Activated CD4-positive, alpha-beta memory T cell treated with anti-CD3 and anti-CD28 coated beads, Interleukin-2, amount 10 ng/mL, durations not matched to agents 7 days and 5 days (primary cell): ENCODE results near the gene ACAD11. TPM values are rescaled to one million over a fixed set of nuclear protein-coding genes. Genes with fewer than 3 reads are reported as not detected.
"Not testable (repeated sequence)": the region's sequence is repeated elsewhere in the genome, so short reads cannot be mapped to it uniquely, and the experiment has no call there.

Source experiments
- CTCF ChIA-PET: fragments of 350-600 bp; sonication (Branson Sonifier 250); formaldehyde crosslinking; loops from one replicate; lab custom pipeline; 2021; ENCODE audit warnings: antibody characterized with exemption, inconsistent platforms; lab: Charles Lee
- POLR2A ChIA-PET: fragments of 350-600 bp; sonication (Branson Sonifier 250); formaldehyde crosslinking; loops from one replicate; lab custom pipeline; 2021; ENCODE audit warnings: antibody characterized with exemption; lab: Charles Lee
- DNase-seq: peaks from one replicate; pipeline ENCODE4 v3.0.0-alpha.2; 2020
- H3K27ac Mint-ChIP-seq: one replicate; pipeline ENCODE4 v1.8.0; 2021; ENCODE audit warnings: mild to moderate bottlenecking, mixed read lengths
- H3K27me3 Mint-ChIP-seq: one replicate; pipeline ENCODE4 v1.8.0; 2021; ENCODE audit warnings: mixed read lengths
- H3K36me3 Mint-ChIP-seq: one replicate; pipeline ENCODE4 v1.8.0; 2021; ENCODE audit warnings: low read depth, mixed read lengths
- H3K4me1 Mint-ChIP-seq: one replicate; pipeline ENCODE4 v1.8.0; 2021; ENCODE audit warnings: mixed read lengths
- H3K4me3 Mint-ChIP-seq: one replicate; pipeline ENCODE4 v1.8.0; 2021; ENCODE audit warnings: mild to moderate bottlenecking, mixed read lengths
- H3K9me3 Mint-ChIP-seq: one replicate; pipeline ENCODE4 v1.8.0; 2021; ENCODE audit warnings: mixed read lengths
- total RNA-seq, 2 experiments: library from RNA; stranded (reverse); gene quantifications; one replicate each; pipeline ENCODE4 v1.2.3, GENCODE V29; 2021

Gene ACAD11
- total RNA-seq, 2 experiments from 2014 or later: 9.0 to 13.0 TPM

- no peak overlapping the region for H3K4me3 Mint-ChIP-seq
- peaks cover 20% of the 10 kb centered on the region for H3K36me3 Mint-ChIP-seq
- H3K27me3 Mint-ChIP-seq: no peaks in the 10 kb centered on the region
- H3K4me1 Mint-ChIP-seq: no peaks in the 10 kb centered on the region
- H3K9me3 Mint-ChIP-seq: no peaks in the 10 kb centered on the region
- CTCF ChIA-PET: interaction anchor here (0.9 kb wide), 1 partner anchor 20 kb away, joined by 4 read pairs; no protein-coding TSS in a partner anchor
- POLR2A ChIA-PET: no interaction called here
- no peak for DNase-seq
- no peak overlapping the region for H3K27ac Mint-ChIP-seq
Observed at GRCh38 chr3:132622761-132623160, 36.8 kb downstream of the ACAD11 start.

- peaks cover 21% of the 10 kb centered on the region for H3K36me3 Mint-ChIP-seq
Observed at GRCh38 chr3:132622148-132622547, 37.5 kb downstream of the ACAD11 start.

GRCh38 chr3:132616780-132617179 lies 42.8 kb downstream of the ACAD11 start:
- H3K4me1 Mint-ChIP-seq: peaks cover 1% of the 10 kb centered on the region
- POLR2A ChIA-PET: no interaction called here
- DNase-seq: no peak
- no peak overlapping the region for H3K27ac Mint-ChIP-seq
- H3K27me3 Mint-ChIP-seq: no peaks in the 10 kb centered on the region
- H3K4me3 Mint-ChIP-seq: no peak overlapping the region
- CTCF ChIA-PET: no interaction called here
- H3K36me3 Mint-ChIP-seq: peaks cover 28% of the 10 kb centered on the region
- peaks cover 3% of the 10 kb centered on the region for H3K9me3 Mint-ChIP-seq

More at GRCh38 chr3:132622148-132622547, 37.5 kb downstream of the ACAD11 start:
- Mint-ChIP-seq H3K27me3 (no peaks in the 10 kb centered on the region), H3K4me1 (no peaks in the 10 kb centered on the region), H3K27ac (no peak overlapping the region), H3K4me3 (no peak overlapping the region), H3K9me3 (no peaks in the 10 kb centered on the region)
- CTCF ChIA-PET: no interaction called here
- POLR2A ChIA-PET: no interaction called here
- DNase-seq: no peak

GRCh38 chr3:132615881-132616280 lies 43.7 kb downstream of the ACAD11 start:
- ChIA-PET POLR2A (no interaction called here), CTCF (no interaction called here)
- H3K36me3 Mint-ChIP-seq: peaks cover 29% of the 10 kb centered on the region
- H3K4me1 Mint-ChIP-seq: peaks cover 1% of the 10 kb centered on the region
- H3K9me3 Mint-ChIP-seq: peaks cover 5% of the 10 kb centered on the region
- no peak overlapping the region for H3K4me3 Mint-ChIP-seq
- no peaks in the 10 kb centered on the region for H3K27me3 Mint-ChIP-seq
- no peak for DNase-seq
- H3K27ac Mint-ChIP-seq: no peak overlapping the region

- H3K27ac Mint-ChIP-seq, H3K4me3 Mint-ChIP-seq, DNase-seq, CTCF ChIA-PET, H3K4me1 Mint-ChIP-seq, H3K27me3 Mint-ChIP-seq, H3K9me3 Mint-ChIP-seq, POLR2A ChIA-PET: not testable (repeated sequence)
- H3K36me3 Mint-ChIP-seq: peaks cover 25% of the 10 kb centered on the region
Observed at GRCh38 chr3:132615301-132615700, 44.3 kb downstream of the ACAD11 start.

GRCh38 chr3:132606620-132607019 lies 53.0 kb downstream of the ACAD11 start:
- H3K27me3 Mint-ChIP-seq, H3K4me3 Mint-ChIP-seq, H3K27ac Mint-ChIP-seq, H3K9me3 Mint-ChIP-seq, DNase-seq, CTCF ChIA-PET, POLR2A ChIA-PET, H3K4me1 Mint-ChIP-seq: not testable (repeated sequence)
- H3K36me3 Mint-ChIP-seq: peaks cover 25% of the 10 kb centered on the region

- H3K4me3 Mint-ChIP-seq: no peak overlapping the region
- CTCF ChIA-PET: no interaction called here
- H3K9me3 Mint-ChIP-seq: peaks cover 4% of the 10 kb centered on the region
- H3K36me3 Mint-ChIP-seq: peaks cover 22% of the 10 kb centered on the region
- POLR2A ChIA-PET: no interaction called here
- DNase-seq: no peak
- no peak overlapping the region for H3K27ac Mint-ChIP-seq
- no peaks in the 10 kb centered on the region for H3K4me1 Mint-ChIP-seq
- H3K27me3 Mint-ChIP-seq: no peaks in the 10 kb centered on the region
Observed at GRCh38 chr3:132606085-132606484, 53.5 kb downstream of the ACAD11 start.

GRCh38 chr3:132605374-132605792 lies 54.2 kb downstream of the ACAD11 start:
- CTCF ChIA-PET: no interaction called here
- Mint-ChIP-seq H3K36me3 (peaks cover 21% of the 10 kb centered on the region), H3K27ac (no peak overlapping the region), H3K27me3 (no peaks in the 10 kb centered on the region), H3K4me3 (no peak overlapping the region), H3K9me3 (peaks cover 3% of the 10 kb centered on the region), H3K4me1 (no peaks in the 10 kb centered on the region)
- POLR2A ChIA-PET: no interaction called here
- no peak for DNase-seq

GRCh38 chr3:132600614-132601013 lies 59.0 kb downstream of the ACAD11 start:
- DNase-seq, H3K27ac Mint-ChIP-seq, CTCF ChIA-PET, POLR2A ChIA-PET, H3K9me3 Mint-ChIP-seq, H3K27me3 Mint-ChIP-seq, H3K4me3 Mint-ChIP-seq, H3K4me1 Mint-ChIP-seq: not testable (repeated sequence)
- H3K36me3 Mint-ChIP-seq: peaks cover 12% of the 10 kb centered on the region

GRCh38 chr3:132598181-132598580 lies 61.4 kb downstream of the ACAD11 start:
- Mint-ChIP-seq H3K9me3 (no peaks in the 10 kb centered on the region), H3K27ac (no peak overlapping the region), H3K4me3 (no peak overlapping the region), H3K27me3 (no peaks in the 10 kb centered on the region), H3K36me3 (peaks cover 15% of the 10 kb centered on the region), H3K4me1 (no peaks in the 10 kb centered on the region)
- no peak for DNase-seq
- ChIA-PET POLR2A (no interaction called here), CTCF (no interaction called here)

GRCh38 chr3:132597660-132598059 lies 61.9 kb downstream of the ACAD11 start:
- ChIA-PET POLR2A (no interaction called here), CTCF (no interaction called here)
- Mint-ChIP-seq H3K4me3 (no peak overlapping the region), H3K27ac (no peak overlapping the region), H3K27me3 (no peaks in the 10 kb centered on the region), H3K36me3 (peaks cover 15% of the 10 kb centered on the region), H3K9me3 (no peaks in the 10 kb centered on the region), H3K4me1 (no peaks in the 10 kb centered on the region)
- DNase-seq: no peak

GRCh38 chr3:132596816-132597433 lies 62.7 kb downstream of the ACAD11 start, which contains the start of gene ACKR4:
Gene ACKR4 (plus strand): TSS chr3:132597270. CDS start chr3:132600398, 3,128 bp downstream.
- CTCF ChIA-PET: no interaction called here

GRCh38 chr3:132596326-132596725 lies 63.3 kb downstream of the ACAD11 start:
- peaks cover 15% of the 10 kb centered on the region for H3K36me3 Mint-ChIP-seq
- no peaks in the 10 kb centered on the region for H3K4me1 Mint-ChIP-seq
- no peak for DNase-seq
- H3K27ac Mint-ChIP-seq: no peak overlapping the region
- CTCF ChIA-PET: no interaction called here
- H3K4me3 Mint-ChIP-seq: no peak overlapping the region
- H3K27me3 Mint-ChIP-seq: no peaks in the 10 kb centered on the region
- no peaks in the 10 kb centered on the region for H3K9me3 Mint-ChIP-seq
- POLR2A ChIA-PET: no interaction called here

More at GRCh38 chr3:132596816-132597433, 62.7 kb downstream of the ACAD11 start, which contains the start of gene ACKR4:
- DNase-seq: no peak
- POLR2A ChIA-PET: no interaction called here
- Mint-ChIP-seq H3K36me3 (peaks cover 15% of the 10 kb centered on the region), H3K27ac (no peak within 1 kb of the TSS), H3K4me3 (no peak within 1 kb of the TSS), H3K4me1 (no peaks in the 10 kb centered on the region), H3K27me3 (no peaks in the 10 kb centered on the region), H3K9me3 (no peaks in the 10 kb centered on the region)

GRCh38 chr3:132595014-132595413 lies 64.6 kb downstream of the ACAD11 start:
- H3K36me3 Mint-ChIP-seq: peaks cover 19% of the 10 kb centered on the region
- no peak overlapping the region for H3K4me3 Mint-ChIP-seq
- DNase-seq: no peak
- H3K27ac Mint-ChIP-seq: no peak overlapping the region
- no peaks in the 10 kb centered on the region for H3K4me1 Mint-ChIP-seq
- no peaks in the 10 kb centered on the region for H3K9me3 Mint-ChIP-seq
- ChIA-PET CTCF (no interaction called here), POLR2A (no interaction called here)
- no peaks in the 10 kb centered on the region for H3K27me3 Mint-ChIP-seq
